Endothelial cell (in vitro differentiated cells): Measurements from ENCODE around the gene TRPV5. TPM values are rescaled to one million over a fixed set of nuclear protein-coding genes. Genes with fewer than 3 reads are reported as not detected.

Experiments
- DNase-seq: peaks from one replicate; pipeline ENCODE4 v3.0.0; 2021; ENCODE audit warnings: low spot score
- H3K27ac Mint-ChIP-seq: one replicate; pipeline ENCODE4 v1.8.0; 2021; ENCODE audit warnings: mixed read lengths, inconsistent platforms; ENCODE audit not compliant: unreplicated experiment
- H3K27me3 Mint-ChIP-seq: one replicate; pipeline ENCODE4 v1.8.0; 2021; ENCODE audit warnings: mild to moderate bottlenecking, moderate library complexity, mixed read lengths, inconsistent platforms; ENCODE audit not compliant: unreplicated experiment
- H3K36me3 Mint-ChIP-seq: one replicate; pipeline ENCODE4 v1.8.0; 2021; ENCODE audit warnings: mild to moderate bottlenecking, low read depth, mixed read lengths, inconsistent platforms; ENCODE audit not compliant: unreplicated experiment
- H3K4me1 Mint-ChIP-seq: one replicate; pipeline ENCODE4 v1.8.0; 2021; ENCODE audit warnings: mild to moderate bottlenecking, mixed read lengths, inconsistent platforms; ENCODE audit not compliant: unreplicated experiment
- H3K4me3 Mint-ChIP-seq: one replicate; pipeline ENCODE4 v1.8.0; 2021; ENCODE audit warnings: mild to moderate bottlenecking, mixed read lengths, inconsistent platforms; ENCODE audit not compliant: unreplicated experiment
- H3K9me3 Mint-ChIP-seq: one replicate; pipeline ENCODE4 v1.8.0; 2021; ENCODE audit warnings: mixed read lengths, inconsistent platforms; ENCODE audit not compliant: unreplicated experiment
- total RNA-seq: library from RNA; stranded (reverse); fragmentation: NEBNext Ultra II Directional; extraction: Animal tissue kit (Norgen Biotek cat#: 25700); gene quantifications from one replicate; pipeline ENCODE4 v1.2.1, GENCODE V29; 2021; ENCODE audit not compliant: unreplicated experiment
- TF ChIP-seq, protein P1 (sequence below): fragments of 200-600 bp; sonication (generic); IDR thresholded peaks from one replicate; pipeline ENCODE4 v1.5.0; 2021; ENCODE audit warnings: antibody characterized with exemption; ENCODE audit not compliant: unreplicated experiment

TRPV5 gene
- total RNA-seq, 1 donor from 2014 or later, result not detected

DNA sequence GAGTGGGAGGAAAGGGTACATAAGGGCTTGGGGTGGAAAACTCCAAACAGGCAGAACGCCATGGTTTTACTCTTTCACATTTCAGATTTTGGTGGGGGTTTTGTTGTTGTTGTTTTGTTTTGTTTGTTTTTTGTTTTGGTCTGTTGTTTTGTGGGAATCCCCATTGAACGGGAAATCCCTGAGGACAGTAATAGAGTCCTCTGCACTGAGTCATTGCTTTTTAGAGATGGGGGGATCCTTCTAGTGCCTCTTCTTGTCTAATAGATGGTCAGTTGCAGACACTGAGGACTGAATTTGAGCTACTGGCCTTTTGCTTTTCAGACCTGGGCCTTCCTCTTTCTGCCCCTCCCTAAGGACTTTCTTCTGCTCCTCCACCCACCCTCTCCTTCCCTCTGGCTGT is 20.0 kb downstream of the TRPV5 start:
- peaks cover 23% of the 10 kb centered on the region for H3K4me1 Mint-ChIP-seq
- H3K36me3 Mint-ChIP-seq, result no peaks in the 10 kb centered on the region
- H3K27me3 Mint-ChIP-seq, result peaks cover 7% of the 10 kb centered on the region
- peak overlapping the region; percentile 88 for H3K27ac Mint-ChIP-seq
- no peaks in the 10 kb centered on the region for H3K9me3 Mint-ChIP-seq
- DNase-seq, result no peak
- no peak overlapping the region for H3K4me3 Mint-ChIP-seq
- TF ChIP-seq, protein P1, sequence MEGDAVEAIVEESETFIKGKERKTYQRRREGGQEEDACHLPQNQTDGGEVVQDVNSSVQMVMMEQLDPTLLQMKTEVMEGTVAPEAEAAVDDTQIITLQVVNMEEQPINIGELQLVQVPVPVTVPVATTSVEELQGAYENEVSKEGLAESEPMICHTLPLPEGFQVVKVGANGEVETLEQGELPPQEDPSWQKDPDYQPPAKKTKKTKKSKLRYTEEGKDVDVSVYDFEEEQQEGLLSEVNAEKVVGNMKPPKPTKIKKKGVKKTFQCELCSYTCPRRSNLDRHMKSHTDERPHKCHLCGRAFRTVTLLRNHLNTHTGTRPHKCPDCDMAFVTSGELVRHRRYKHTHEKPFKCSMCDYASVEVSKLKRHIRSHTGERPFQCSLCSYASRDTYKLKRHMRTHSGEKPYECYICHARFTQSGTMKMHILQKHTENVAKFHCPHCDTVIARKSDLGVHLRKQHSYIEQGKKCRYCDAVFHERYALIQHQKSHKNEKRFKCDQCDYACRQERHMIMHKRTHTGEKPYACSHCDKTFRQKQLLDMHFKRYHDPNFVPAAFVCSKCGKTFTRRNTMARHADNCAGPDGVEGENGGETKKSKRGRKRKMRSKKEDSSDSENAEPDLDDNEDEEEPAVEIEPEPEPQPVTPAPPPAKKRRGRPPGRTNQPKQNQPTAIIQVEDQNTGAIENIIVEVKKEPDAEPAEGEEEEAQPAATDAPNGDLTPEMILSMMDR, result no peak

GRCh38 chr7:142913051-142913450 is 20.5 kb downstream of the TRPV5 start:
- Mint-ChIP-seq H3K36me3 (no peaks in the 10 kb centered on the region), H3K4me1 (peaks cover 23% of the 10 kb centered on the region), H3K4me3 (no peak overlapping the region), H3K27me3 (peaks cover 7% of the 10 kb centered on the region), H3K27ac (no peak overlapping the region), H3K9me3 (no peaks in the 10 kb centered on the region)
- TF ChIP-seq, protein P1, result no peak
- DNase-seq, result no peak

DNA sequence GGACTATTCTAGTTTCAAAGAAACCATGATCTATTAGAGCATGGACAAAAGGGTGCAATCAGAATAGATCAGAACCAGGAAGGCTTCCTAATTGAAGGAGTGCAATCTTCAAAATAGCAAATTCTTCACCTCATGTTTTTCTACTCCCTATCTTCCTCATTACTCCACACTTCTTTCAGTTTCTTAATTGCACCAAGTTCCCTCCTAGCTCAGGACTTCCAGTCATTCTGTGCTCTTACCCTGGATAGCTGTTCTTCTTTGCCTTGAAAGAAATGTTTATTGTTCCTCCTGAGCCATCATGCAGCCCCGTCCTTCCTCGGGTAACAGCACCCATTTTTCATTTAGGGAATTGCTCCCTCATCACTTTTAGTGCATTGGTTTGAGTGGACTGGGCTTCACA is 23.1 kb downstream of the TRPV5 start:
- no peak for DNase-seq
- peaks cover 23% of the 10 kb centered on the region for H3K4me1 Mint-ChIP-seq
- H3K27me3 Mint-ChIP-seq, result peaks cover 7% of the 10 kb centered on the region
- TF ChIP-seq, protein P1, result no peak
- no peaks in the 10 kb centered on the region for H3K9me3 Mint-ChIP-seq
- no peaks in the 10 kb centered on the region for H3K36me3 Mint-ChIP-seq
- H3K27ac Mint-ChIP-seq, result no peak overlapping the region
- H3K4me3 Mint-ChIP-seq, result no peak overlapping the region

GRCh38 chr7:142910031-142910433 is 23.5 kb downstream of the TRPV5 start:
- Mint-ChIP-seq H3K27me3 (peaks cover 7% of the 10 kb centered on the region), H3K9me3 (no peaks in the 10 kb centered on the region), H3K4me1 (peaks cover 23% of the 10 kb centered on the region), H3K36me3 (no peaks in the 10 kb centered on the region), H3K27ac (no peak overlapping the region), H3K4me3 (no peak overlapping the region)
- DNase-seq, result no peak
- TF ChIP-seq, protein P1, result no peak

DNA sequence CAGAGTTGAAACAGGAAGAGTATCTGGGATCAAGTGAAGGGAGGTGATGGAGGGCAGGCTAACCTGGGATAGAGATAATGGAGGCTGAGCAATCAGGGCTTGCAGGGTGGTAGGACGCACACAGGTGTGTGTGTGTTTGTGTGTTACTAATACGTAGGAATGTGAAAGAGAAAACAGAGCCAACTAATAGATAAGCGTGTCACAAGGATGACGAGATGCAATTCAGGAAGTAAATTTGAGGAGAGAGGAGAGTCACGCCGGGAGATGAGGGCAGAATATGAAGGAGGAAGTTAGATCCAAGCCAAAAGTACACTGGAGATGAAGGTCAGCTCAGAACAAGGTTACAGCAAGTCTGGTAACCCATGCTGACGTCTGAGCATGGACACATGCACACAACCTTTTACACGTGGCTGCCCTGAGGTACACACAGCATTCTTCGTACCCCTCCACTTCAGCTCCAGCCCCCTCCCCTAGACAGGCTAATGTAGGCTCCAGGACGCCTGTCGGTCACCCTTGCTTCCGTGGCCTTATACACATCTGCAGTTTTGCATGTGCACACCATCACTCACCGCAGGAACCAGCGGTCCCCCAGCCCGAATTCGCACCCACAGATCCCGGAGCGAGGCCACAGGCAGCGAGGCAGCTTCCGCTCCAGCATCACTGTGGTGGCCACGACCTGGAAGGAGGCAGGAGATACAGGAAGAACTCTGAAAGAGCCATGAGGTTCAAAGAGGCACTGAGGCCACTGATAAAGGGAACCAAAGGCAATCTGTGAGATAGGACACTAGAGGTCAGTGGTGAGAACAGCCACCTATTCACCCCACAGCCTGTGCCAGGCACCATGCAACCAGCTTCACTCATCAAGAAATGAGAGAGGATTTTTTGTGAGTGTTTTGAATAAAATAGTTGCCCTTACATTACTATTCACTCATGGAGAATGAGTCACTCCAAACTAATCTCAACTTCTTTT is 24.3 kb downstream of the TRPV5 start:
- peak; percentile 12 for DNase-seq
- H3K27ac Mint-ChIP-seq, result no peak overlapping the region
- H3K4me3 Mint-ChIP-seq, result no peak overlapping the region
- peaks cover 15% of the 10 kb centered on the region for H3K4me1 Mint-ChIP-seq
- TF ChIP-seq, protein P1, result no peak
- peaks cover 3% of the 10 kb centered on the region for H3K27me3 Mint-ChIP-seq
- H3K9me3 Mint-ChIP-seq, result no peaks in the 10 kb centered on the region
- no peaks in the 10 kb centered on the region for H3K36me3 Mint-ChIP-seq
